Spleen (tissue), 3 donors: ENCODE results near the gene ZNF784.

Source experiments
- POLR2A ChIP-seq, 3 donors: fragments of 450-650 bp; IDR thresholded peaks; one replicate each; pipeline ENCODE4 v1.5.1; 2017; ENCODE audit warnings: antibody characterized with exemption in 3 of 3, mild to moderate bottlenecking in 1 of 3
- POLR2AphosphoS5 ChIP-seq, 3 donors: sonication (generic); formaldehyde crosslinking; IDR thresholded peaks; one replicate each; pipeline ENCODE4 v1.5.1; 2017; ENCODE audit warnings: antibody characterized with exemption in 3 of 3

DNA sequence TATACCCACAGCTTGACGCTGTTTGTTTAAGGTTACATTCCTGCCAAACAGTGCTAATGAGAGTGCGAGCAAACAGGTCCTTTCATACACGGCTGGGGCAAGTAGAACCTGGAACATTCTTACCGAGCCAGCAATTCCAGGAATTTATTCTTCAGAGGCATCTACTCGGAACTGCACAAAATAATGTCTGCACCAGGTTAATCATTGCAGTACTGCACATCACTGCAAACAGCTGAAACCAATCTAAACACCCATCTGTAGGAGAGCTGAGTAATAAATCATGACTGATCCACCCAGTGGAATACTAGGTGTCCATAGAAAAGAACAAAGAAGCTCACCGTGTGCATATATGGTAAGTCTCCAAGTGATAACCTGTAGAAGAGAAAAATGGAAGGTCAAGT is 42.5 kb downstream of the ZNF784 start:
- TF ChIP-seq POLR2AphosphoS5 (IDR thresholded peaks at IDR 0.05) (no peak), POLR2A (IDR thresholded peaks at IDR 0.05) (no peak)
